H9 (cell line): ENCODE measurements around the gene LRP1B. TPM values are rescaled to one million over a fixed set of nuclear protein-coding genes. Genes with fewer than 3 reads are reported as not detected.

Experiments used
- DNase-seq: peaks from one replicate; pipeline ENCODE4 v3.0.0-alpha.2; 2017
- H2AFZ ChIP-seq: one replicate; pipeline ENCODE4 v1.6.1; 2013; ENCODE audit warnings: mild to moderate bottlenecking, low read length, control low read depth, moderate library complexity
- H2AK5ac ChIP-seq: 2 replicates; pipeline ENCODE4 v1.6.1; 2013; ENCODE audit warnings: low read length, control low read depth, mixed read lengths; ENCODE audit not compliant: insufficient read length
- H2BK120ac ChIP-seq: one replicate; pipeline ENCODE4 v1.6.1; 2013; ENCODE audit warnings: low read depth, mild to moderate bottlenecking, low read length, control low read depth, inconsistent platforms; ENCODE audit not compliant: poor library complexity, severe bottlenecking
- H2BK12ac ChIP-seq: 2 replicates; pipeline ENCODE4 v1.6.1; 2013; ENCODE audit warnings: low read length, control low read depth, mixed read lengths, low read depth; ENCODE audit not compliant: insufficient read length
- H2BK15ac ChIP-seq: 2 replicates; pipeline ENCODE4 v1.6.1; 2013; ENCODE audit warnings: low read depth, low read length, control low read depth
- H2BK20ac ChIP-seq: one replicate; pipeline ENCODE4 v1.6.1; 2013; ENCODE audit warnings: low read depth, mild to moderate bottlenecking, low read length, control low read depth, inconsistent platforms; ENCODE audit not compliant: poor library complexity, severe bottlenecking
- H2BK5ac ChIP-seq: 2 replicates; pipeline ENCODE4 v1.6.1; 2013; ENCODE audit warnings: low read length, control low read depth, mixed read lengths; ENCODE audit not compliant: insufficient read length
- H3K14ac ChIP-seq: 2 replicates; pipeline ENCODE4 v1.6.1; 2013; ENCODE audit warnings: low read length, control low read depth; ENCODE audit not compliant: insufficient read depth
- H3K18ac ChIP-seq: 2 replicates; pipeline ENCODE4 v1.6.1; 2013; ENCODE audit warnings: low read depth, mild to moderate bottlenecking, mixed read lengths, low read length, control low read depth; ENCODE audit not compliant: insufficient read length
- H3K23ac ChIP-seq: 2 replicates; pipeline ENCODE4 v1.6.1; 2013; ENCODE audit warnings: low read length, control low read depth, mixed read lengths, low read depth; ENCODE audit not compliant: insufficient read length
- H3K23me2 ChIP-seq: 2 replicates; pipeline ENCODE4 v1.6.1; 2013; ENCODE audit warnings: low read depth, mild to moderate bottlenecking, mixed read lengths, low read length, control low read depth; ENCODE audit not compliant: insufficient read length, poor library complexity, severe bottlenecking
- H3K27ac ChIP-seq: 2 replicates; pipeline ENCODE4 v1.5.1; 2013; ENCODE audit warnings: low read length, control low read depth, mixed read lengths, low read depth; ENCODE audit not compliant: insufficient read length
- H3K27me3 ChIP-seq: 2 replicates; pipeline ENCODE4 v1.6.1; 2013; ENCODE audit warnings: low read length, control low read depth, inconsistent platforms; ENCODE audit not compliant: insufficient read depth
- H3K4ac ChIP-seq: 2 replicates; pipeline ENCODE4 v1.6.1; 2013; ENCODE audit warnings: low read depth, mild to moderate bottlenecking, control low read depth, inconsistent platforms, low read length, moderate library complexity
- H3K4me1 ChIP-seq: 2 replicates; pipeline ENCODE4 v1.6.1; 2013; ENCODE audit warnings: low read length, control low read depth, inconsistent platforms; ENCODE audit not compliant: insufficient read depth
- H3K4me2 ChIP-seq: 2 replicates; pipeline ENCODE4 v1.6.1; 2013; ENCODE audit warnings: low read length, control low read depth, mixed read lengths; ENCODE audit not compliant: insufficient read length, insufficient read depth
- H3K56ac ChIP-seq: 2 replicates; pipeline ENCODE4 v1.6.1; 2013; ENCODE audit warnings: low read depth, mild to moderate bottlenecking, mixed read lengths, low read length, control low read depth; ENCODE audit not compliant: insufficient read length
- H3K79me1 ChIP-seq: 2 replicates; pipeline ENCODE4 v1.6.1; 2013; ENCODE audit warnings: low read depth, mild to moderate bottlenecking, moderate library complexity, low read length, control low read depth, inconsistent platforms; ENCODE audit not compliant: insufficient read depth, poor library complexity, severe bottlenecking
- H3K79me2 ChIP-seq: 2 replicates; pipeline ENCODE4 v1.6.1; 2013; ENCODE audit warnings: low read length, control low read depth, inconsistent platforms; ENCODE audit not compliant: insufficient read depth
- H3K9ac ChIP-seq: 2 replicates; pipeline ENCODE4 v1.6.1; 2013; ENCODE audit warnings: low read length, control low read depth, mixed read lengths; ENCODE audit not compliant: insufficient read length; ENCODE audit errors: extremely low read depth
- H3K9me3 ChIP-seq: one replicate; pipeline ENCODE4 v1.6.1; 2013; ENCODE audit warnings: low read depth, low read length, inconsistent platforms; ENCODE audit not compliant: control insufficient read depth
- H3T11ph ChIP-seq: one replicate; pipeline ENCODE4 v1.6.1; 2013; ENCODE audit warnings: mild to moderate bottlenecking, low read length, control low read depth, inconsistent platforms
- H4K20me1 ChIP-seq: one replicate; pipeline ENCODE4 v1.6.1; 2013; ENCODE audit not compliant: control insufficient read depth, insufficient read length, insufficient read depth
- H4K5ac ChIP-seq: 2 replicates; pipeline ENCODE4 v1.6.1; 2013; ENCODE audit warnings: low read depth, mild to moderate bottlenecking, mixed read lengths, low read length, control low read depth; ENCODE audit not compliant: insufficient read length
- H4K8ac ChIP-seq: replicated peaks from 2 replicates; pipeline ENCODE4 v1.6.1; 2013; ENCODE audit warnings: low read length, control low read depth, mixed read lengths, low read depth; ENCODE audit not compliant: insufficient read length
- H4K91ac ChIP-seq: 2 replicates; pipeline ENCODE4 v1.6.1; 2013; ENCODE audit warnings: low read depth, mild to moderate bottlenecking, moderate library complexity, mixed read lengths, low read length, control low read depth; ENCODE audit not compliant: insufficient read length
- H3K27ac Mint-ChIP-seq, 3 experiments: 2 replicates in 2 of 3; 3 replicates in 1 of 3; pipeline ENCODE4 v1.8.0; 2020 to 2021; ENCODE audit warnings: mixed read lengths in 3 of 3, mild to moderate bottlenecking in 1 of 3, moderate library complexity in 1 of 3
- H3K27me3 Mint-ChIP-seq: 2 replicates; pipeline ENCODE4 v1.8.0; 2021; ENCODE audit warnings: low read depth, mild to moderate bottlenecking, moderate library complexity, mixed read lengths
- H3K36me3 Mint-ChIP-seq, 3 experiments: 2 replicates in 2 of 3; 3 replicates in 1 of 3; pipeline ENCODE4 v1.8.0; 2020 to 2021; ENCODE audit warnings: low read depth in 3 of 3, mixed read lengths in 3 of 3; ENCODE audit not compliant: insufficient read depth in 1 of 3
- H3K4me1 Mint-ChIP-seq, 2 experiments: 2 replicates each; pipeline ENCODE4 v1.8.0; 2020; ENCODE audit warnings: mixed read lengths in 2 of 2
- H3K4me3 Mint-ChIP-seq, 2 experiments: 2 replicates in 1 of 2; 3 replicates in 1 of 2; pipeline ENCODE4 v1.8.0; 2020 to 2021; ENCODE audit warnings: mild to moderate bottlenecking in 2 of 2, mixed read lengths in 2 of 2, moderate library complexity in 1 of 2
- H3K9me3 Mint-ChIP-seq, 2 experiments: 2 replicates in 1 of 2; 3 replicates in 1 of 2; pipeline ENCODE4 v1.8.0; 2020; ENCODE audit warnings: mild to moderate bottlenecking in 2 of 2, mixed read lengths in 2 of 2, moderate library complexity in 1 of 2
- WGBS: extraction: QIAGEN DNeasy Blood & Tissue Kit; methylation state at CpG from one replicate; pipeline ENCODE4 v1.1.7; 2013; ENCODE audit warnings: missing lambda C conversion rate, low lambda C conversion rate, mixed read lengths; ENCODE audit not compliant: insufficient read length; ENCODE audit errors: extremely low coverage; 5-methylcytosine and 5-hydroxymethylcytosine counted together
- total RNA-seq: library from RNA; stranded (reverse); gene quantifications from 2 replicates; pipeline ENCODE4 v1.2.1, GENCODE V29; 2021
- TF ChIP-seq, protein P1 (sequence below): fragments of 200-600 bp; sonication (generic); conservative IDR thresholded peaks from 3 replicates; pipeline ENCODE4 v1.8.0; 2021; ENCODE audit warnings: antibody characterized with exemption, mild to moderate bottlenecking

Gene LRP1B
- total RNA-seq, 1 experiment from 2014 or later: not detected

DNA sequence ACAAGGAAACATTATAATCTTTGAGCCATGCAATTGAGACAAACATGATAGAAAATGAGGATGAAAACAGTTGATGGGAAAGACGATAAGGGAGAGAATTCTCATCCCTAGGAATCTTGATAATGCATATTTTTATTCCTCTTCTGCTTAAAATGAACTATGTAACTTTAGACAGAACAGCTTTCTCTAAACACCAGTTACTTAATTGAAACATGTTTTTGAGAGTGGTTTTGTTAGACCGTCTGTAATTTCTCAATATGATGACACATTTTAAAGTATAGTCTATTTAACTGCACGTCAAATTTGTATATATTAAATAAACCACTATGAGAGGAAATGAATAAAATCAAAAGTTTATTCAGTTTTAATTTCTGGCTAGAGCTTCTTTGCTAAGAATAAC lies 1896.7 kb downstream of the LRP1B start:
- no peaks in the 10 kb centered on the region for H3K79me2 ChIP-seq
- no peak overlapping the region for H3K4me2 ChIP-seq
- DNase-seq: no peak
- H2BK20ac ChIP-seq: no peak overlapping the region
- Mint-ChIP-seq H3K9me3 (no peaks in the 10 kb centered on the region), H3K36me3 (no peaks in the 10 kb centered on the region), H3K27ac (no peak overlapping the region), H3K4me3 (no peak overlapping the region), H3K27me3 (no peaks in the 10 kb centered on the region), H3K4me1 (no peaks in the 10 kb centered on the region)
- no peak overlapping the region for H3K27ac ChIP-seq
- no peak overlapping the region for H2BK15ac ChIP-seq
- H3K27me3 ChIP-seq: no peaks in the 10 kb centered on the region
- H4K8ac ChIP-seq: no peak overlapping the region
- no CpG with 5 or more reads among the region's 3 CpGs for WGBS
- H3K23ac ChIP-seq: no peak overlapping the region
- H3T11ph ChIP-seq: no peak overlapping the region
- H3K14ac ChIP-seq: no peak overlapping the region
- H2BK120ac ChIP-seq: no peak overlapping the region
- H4K91ac ChIP-seq: no peak overlapping the region
- no peak overlapping the region for H2BK5ac ChIP-seq
- H4K5ac ChIP-seq: no peak overlapping the region
- no peak overlapping the region for H3K56ac ChIP-seq
- H4K20me1 ChIP-seq: no peaks in the 10 kb centered on the region
- H3K4ac ChIP-seq: no peak overlapping the region
- H3K79me1 ChIP-seq: no peaks in the 10 kb centered on the region
- H2AK5ac ChIP-seq: no peak overlapping the region
- no peak overlapping the region for H3K9ac ChIP-seq
- H3K9me3 ChIP-seq: no peaks in the 10 kb centered on the region
- no peaks in the 10 kb centered on the region for H3K23me2 ChIP-seq
- no peaks in the 10 kb centered on the region for H3K4me1 ChIP-seq
- no peak overlapping the region for H3K18ac ChIP-seq
- no peak overlapping the region for H2AFZ ChIP-seq
- no peak overlapping the region for H2BK12ac ChIP-seq
- TF ChIP-seq, protein P1, sequence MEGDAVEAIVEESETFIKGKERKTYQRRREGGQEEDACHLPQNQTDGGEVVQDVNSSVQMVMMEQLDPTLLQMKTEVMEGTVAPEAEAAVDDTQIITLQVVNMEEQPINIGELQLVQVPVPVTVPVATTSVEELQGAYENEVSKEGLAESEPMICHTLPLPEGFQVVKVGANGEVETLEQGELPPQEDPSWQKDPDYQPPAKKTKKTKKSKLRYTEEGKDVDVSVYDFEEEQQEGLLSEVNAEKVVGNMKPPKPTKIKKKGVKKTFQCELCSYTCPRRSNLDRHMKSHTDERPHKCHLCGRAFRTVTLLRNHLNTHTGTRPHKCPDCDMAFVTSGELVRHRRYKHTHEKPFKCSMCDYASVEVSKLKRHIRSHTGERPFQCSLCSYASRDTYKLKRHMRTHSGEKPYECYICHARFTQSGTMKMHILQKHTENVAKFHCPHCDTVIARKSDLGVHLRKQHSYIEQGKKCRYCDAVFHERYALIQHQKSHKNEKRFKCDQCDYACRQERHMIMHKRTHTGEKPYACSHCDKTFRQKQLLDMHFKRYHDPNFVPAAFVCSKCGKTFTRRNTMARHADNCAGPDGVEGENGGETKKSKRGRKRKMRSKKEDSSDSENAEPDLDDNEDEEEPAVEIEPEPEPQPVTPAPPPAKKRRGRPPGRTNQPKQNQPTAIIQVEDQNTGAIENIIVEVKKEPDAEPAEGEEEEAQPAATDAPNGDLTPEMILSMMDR: no peak
